AG09319 (cell line): ENCODE measurements around the gene KIDINS220.

Experiments used
- DNase-seq: peaks from one replicate; pipeline ENCODE4 v3.0.0-alpha.2; 2010; ENCODE audit warnings: low read depth; ENCODE audit errors: extremely low read depth
- CTCF ChIP-seq: IDR thresholded peaks from 2 replicates; pipeline ENCODE4 v1.5.1; 2011; ENCODE audit warnings: low read depth, mild to moderate bottlenecking, inconsistent platforms, low read length, moderate library complexity

Gene KIDINS220

GRCh38 chr2:8853426-8853825, 16.0 kb upstream of the KIDINS220 start:
- no peak for DNase-seq
- TF ChIP-seq CTCF: no peak

GRCh38 chr2:8851811-8852560, 14.6 kb upstream of the KIDINS220 start:
- no peak for TF ChIP-seq CTCF
- no peak for DNase-seq

GRCh38 chr2:8850845-8851487, 13.6 kb upstream of the KIDINS220 start:
- DNase-seq: no peak

DNA sequence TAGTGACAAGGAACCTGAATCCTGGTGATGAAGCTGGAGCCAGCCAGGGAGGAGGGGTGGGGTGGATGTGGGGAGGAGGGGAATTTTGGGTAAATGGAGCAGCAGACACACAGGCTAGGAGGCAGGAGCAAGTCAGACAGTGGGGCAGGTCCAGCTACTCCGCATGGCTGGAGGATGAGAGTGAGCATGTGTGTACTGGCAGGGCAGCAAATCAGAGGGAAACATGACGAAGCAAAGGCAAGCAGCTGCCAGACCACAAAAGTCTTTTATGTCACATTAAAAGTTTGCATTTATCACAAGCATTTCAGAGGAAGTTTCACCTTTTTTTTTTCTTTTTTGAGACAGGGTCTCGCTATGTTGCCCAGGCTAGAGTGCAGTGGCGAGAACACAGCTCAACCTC, 11.9 kb upstream of the KIDINS220 start:
- DNase-seq: no peak

More at GRCh38 chr2:8850845-8851487, 13.6 kb upstream of the KIDINS220 start:
- no peak for TF ChIP-seq CTCF

GRCh38 chr2:8848328-8849100, 11.1 kb upstream of the KIDINS220 start:
- no peak for DNase-seq
- TF ChIP-seq CTCF: no peak

More for the DNA sequence above, 11.9 kb upstream of the KIDINS220 start:
- no peak for TF ChIP-seq CTCF

GRCh38 chr2:8847400-8847799, 10.0 kb upstream of the KIDINS220 start:
- no peak for TF ChIP-seq CTCF
- no peak for DNase-seq

DNA sequence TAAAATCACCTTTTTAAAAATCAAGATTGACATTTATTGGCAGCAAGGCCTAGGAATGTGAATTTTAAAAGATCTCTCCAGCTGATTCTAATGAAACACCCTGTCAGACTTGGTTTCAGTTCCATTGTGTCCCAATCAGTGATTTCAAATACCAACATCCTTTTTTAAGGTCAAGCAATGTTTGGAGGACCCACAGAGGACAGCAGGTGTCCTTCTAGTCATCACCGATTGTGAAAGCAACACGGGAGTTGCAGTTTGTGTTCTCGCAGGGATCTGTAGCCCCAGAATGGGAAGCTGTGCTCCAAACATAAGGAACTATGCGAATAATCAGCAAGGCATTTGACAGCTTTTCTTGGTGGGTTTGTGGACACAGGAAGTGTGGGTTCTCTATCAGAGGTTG, 4.5 kb upstream of the KIDINS220 start:
- no peak for TF ChIP-seq CTCF
- no peak for DNase-seq
